K562 (cell line): ENCODE data around the gene EFCAB7. TPM values are rescaled to one million over a fixed set of nuclear protein-coding genes. Genes with fewer than 3 reads are reported as not detected.
A peak's percentile ranks its signal among the peaks of the same experiment; 100 is the strongest.

Source experiments
- BRF2 ChIP-seq: IDR thresholded peaks from 3 replicates; pipeline ENCODE4 v1.6.1; 2011; ENCODE audit warnings: borderline replicate concordance, mild to moderate bottlenecking; ENCODE audit not compliant: insufficient read length, insufficient read depth
- CXXC5 ChIP-seq: fragments of 250-450 bp; sonication (Bioruptor Pico); IDR thresholded peaks from 2 replicates; pipeline ENCODE4 v1.8.0; 2022; ENCODE audit warnings: inconsistent platforms, mild to moderate bottlenecking, moderate library complexity
- HOXB6 ChIP-seq: fragments of 250-450 bp; sonication (Bioruptor Pico); IDR thresholded peaks from 2 replicates; pipeline ENCODE4 v1.5.1; 2022; ENCODE audit warnings: mild to moderate bottlenecking, borderline replicate concordance
- MAFF ChIP-seq: IDR thresholded peaks from 2 replicates; pipeline ENCODE4 v1.6.1; 2012; ENCODE audit warnings: low read length, improper control_type of control experiment
- MEF2D ChIP-seq: conservative IDR thresholded peaks from 2 replicates; pipeline ENCODE4 v1.6.1; 2016; ENCODE audit warnings: low read depth, missing genetic modification characterization, missing compliant biosample characterization
- NCOR1 ChIP-seq: fragments of 450-650 bp; IDR thresholded peaks from 2 replicates; pipeline ENCODE4 v1.6.1; 2016; ENCODE audit warnings: mild to moderate bottlenecking, moderate library complexity
- PCBP1 ChIP-seq: fragments of 200-400 bp; formaldehyde crosslinking; IDR thresholded peaks from 2 replicates; pipeline ENCODE4 v1.6.1; 2018; ENCODE audit warnings: mild to moderate bottlenecking, low read depth, low read length; ENCODE audit not compliant: poor library complexity, severe bottlenecking
- PHTF2 ChIP-seq: fragments of 250-450 bp; sonication (Bioruptor Pico); IDR thresholded peaks from 2 replicates; pipeline ENCODE4 v1.5.0; 2021; ENCODE audit warnings: mild to moderate bottlenecking
- PREB ChIP-seq: sonication (generic); formaldehyde crosslinking; IDR thresholded peaks from 2 replicates; pipeline ENCODE4 v1.8.1; 2023; ENCODE audit warnings: mild to moderate bottlenecking, missing genetic modification reagents
- PRPF4 ChIP-seq: fragments of 200-400 bp; formaldehyde crosslinking; IDR thresholded peaks from one replicate; pipeline ENCODE4 v1.6.1; 2017; ENCODE audit warnings: low read length, low read depth, mild to moderate bottlenecking; ENCODE audit not compliant: insufficient read depth, poor library complexity, severe bottlenecking
- RBM17 ChIP-seq: fragments of 200-400 bp; formaldehyde crosslinking; IDR thresholded peaks from 2 replicates; pipeline ENCODE4 v1.6.1; 2017; ENCODE audit warnings: low read depth, mild to moderate bottlenecking, low read length, borderline replicate concordance
- SIN3A ChIP-seq, 2 experiments: fragments of 150-350 bp in 1 of 2; IDR thresholded peaks; 2 replicates each; pipeline ENCODE4 v1.6.1; 2011 to 2016; ENCODE audit warnings: borderline replicate concordance in 2 of 2, low read depth in 2 of 2, low read length in 2 of 2, mild to moderate bottlenecking in 2 of 2, moderate library complexity in 2 of 2; ENCODE audit not compliant: control insufficient read depth in 1 of 2
- SRF ChIP-seq, 2 experiments: fragments of 250-450, 450-650 bp in 1 of 2; sonication (Bioruptor Pico) in 1 of 2; sonication (generic) in 1 of 2; formaldehyde crosslinking; IDR thresholded peaks; 2 replicates each; pipeline versions ENCODE4 v1.5.0 to v1.5.1; 2020 to 2022; ENCODE audit warnings: mild to moderate bottlenecking in 1 of 2, missing genetic modification reagents in 1 of 2
- THRB ChIP-seq: fragments of 450-650 bp; formaldehyde crosslinking; conservative IDR thresholded peaks from 2 replicates; pipeline ENCODE4 v1.4.0; 2022; ENCODE audit warnings: mild to moderate bottlenecking, missing genetic modification characterization
- ZHX1 ChIP-seq: fragments of 150-350 bp; conservative IDR thresholded peaks from 2 replicates; pipeline ENCODE4 v1.6.1; 2014; ENCODE audit warnings: low read length
- ZNF511 ChIP-seq: sonication (generic); formaldehyde crosslinking; IDR thresholded peaks from 2 replicates; pipeline ENCODE4 v1.8.0; 2022; ENCODE audit warnings: mild to moderate bottlenecking, missing genetic modification reagents
- ZNF707 ChIP-seq: fragments of 250-450 bp; sonication (Bioruptor Pico); conservative IDR thresholded peaks from 2 replicates; pipeline ENCODE4 v1.8.0; 2022; ENCODE audit warnings: inconsistent platforms, mild to moderate bottlenecking, moderate library complexity
- polyA plus RNA-seq, 8 experiments: library from polyadenylated mRNA; depleted of rRNA in 4 of 8; stranded (reverse) in 5 of 8; unstranded in 3 of 8; fragments of >200 nt; fragmentation: Nextera tagmentation in 2 of 8; fragmentation: Illumina TruSeq in 1 of 8; extraction: Ambion mirVana in 2 of 8; extraction: Trizol in 1 of 8; gene quantifications; 2 replicates each; pipeline versions ENCODE4 v1.2.1 to v1.2.3, GENCODE V29; 2011 to 2014; ENCODE audit warnings: inconsistent platforms in 1 of 8, missing spikeins in 1 of 8
- total RNA-seq, 7 experiments: library from RNA; depleted of rRNA in 6 of 7; stranded (reverse); fragments of >200 nt in 6 of 7; fragmentation: Illumina TruSeq in 2 of 7; extraction: Trizol in 2 of 7; gene quantifications; 2 replicates each; pipeline versions ENCODE4 v1.2.1 to v1.2.3, GENCODE V29; 2011 to 2021; ENCODE audit warnings: low replicate concordance in 1 of 7

EFCAB7 gene
- total and polyA plus RNA-seq, 9 of the 15 experiments (the other 6 are each of a cell fraction or from before 2014, with no cell fraction given) = 3.2 to 7.6 (median 5.7) TPM

GRCh38 chr1:63522891-63523728 is at the start of gene EFCAB7, which contains the start of gene ITGB3BP (continued):
- TF ChIP-seq ZHX1 (no peak), SIN3A (IDR thresholded peaks at IDR 0.05; ENCODE audit: borderline replicate concordance in 2 of 2, control insufficient read depth in 1 of 2, low read depth in 2 of 2, low read length in 2 of 2) (peak; percentile 8 to 86; a peak in 2 of 4 replicates), PRPF4 (no peak), CXXC5 (peak; percentile 94), PREB (CRISPR knock-in tag) (peak; percentile 96; the same call in 1 of the 2 replicates), NCOR1 (no peak; the same call in 1 of the 2 replicates), ZNF707 (no peak), HOXB6 (no peak), BRF2 (no peak), PCBP1 (no peak), THRB (CRISPR knock-in tag) (0 out of 2 replicates have a peak, but pooled peaks have one; percentile 38), PHTF2 (CRISPR knock-in tag) (no peak), SRF (CRISPR knock-in tag; IDR thresholded peaks at IDR 0.05) (0 out of 4 replicates have a peak, but pooled peaks of 1 of the 2 experiments have one; percentile 5), RBM17 (no peak), MEF2D (tag) (0 out of 2 replicates have a peak, but pooled peaks have one; percentile 33), ZNF511 (CRISPR knock-in tag) (peak; percentile 39; the same call in 1 of the 2 replicates), MAFF (no peak)
